Astrocyte of the cerebellum (primary cell): ENCODE data around the gene PCNX2.

Experiments used
- DNase-seq: peaks from one replicate; pipeline ENCODE4 v3.0.0-alpha.2; 2011; ENCODE audit warnings: low read depth
- H3K4me3 ChIP-seq: 2 replicates; pipeline ENCODE4 v1.5.1; 2011; ENCODE audit warnings: mild to moderate bottlenecking, low read depth, low read length, moderate library complexity
- CTCF ChIP-seq: IDR thresholded peaks from 2 replicates; pipeline ENCODE4 v1.5.1; 2012; ENCODE audit warnings: low read length, low read depth, moderate library complexity, mild to moderate bottlenecking; ENCODE audit errors: missing control alignments
- in situ Hi-C: cut with HindIII; loops from 2 replicates; pipeline ENCODE4 v1.10.0; 2017; ENCODE audit warnings: low sequenced_read_pairs

The PCNX2 gene

GRCh38 chr1:233217832-233218231 lies 77.7 kb downstream of the PCNX2 start:
- in situ Hi-C loops: no loop called here
- no peak for TF ChIP-seq CTCF

GRCh38 chr1:233216009-233216408 lies 79.5 kb downstream of the PCNX2 start:
- in situ Hi-C loops: no loop called here
- no peak for TF ChIP-seq CTCF
- DNase-seq: no peak
- H3K4me3 ChIP-seq: no peak overlapping the region

More at GRCh38 chr1:233217832-233218231, 77.7 kb downstream of the PCNX2 start:
- H3K4me3 ChIP-seq: no peak overlapping the region
- DNase-seq: no peak

- in situ Hi-C loops: no loop called here
- no peak overlapping the region for H3K4me3 ChIP-seq
- no peak for TF ChIP-seq CTCF
- DNase-seq: no peak
These were observed 80.3 kb downstream of the PCNX2 start for GRCh38 chr1:233215135-233215760.

GRCh38 chr1:233211595-233211994 lies 83.9 kb downstream of the PCNX2 start:
- in situ Hi-C loops: no loop called here
- no peak for TF ChIP-seq CTCF
- DNase-seq: no peak
- H3K4me3 ChIP-seq: no peak overlapping the region

- H3K4me3 ChIP-seq: no peak overlapping the region
- DNase-seq: no peak
- no peak for TF ChIP-seq CTCF
- in situ Hi-C loops: no loop called here
These were observed 84.4 kb downstream of the PCNX2 start for GRCh38 chr1:233211106-233211505.

- no peak for TF ChIP-seq CTCF
- in situ Hi-C loops: no loop called here
- no peak for DNase-seq
- H3K4me3 ChIP-seq: no peak overlapping the region
These were observed 86.0 kb downstream of the PCNX2 start for GRCh38 chr1:233209481-233209880.
